H9 (cell line): ENCODE data around the gene STARD3. TPM values are rescaled to one million over a fixed set of nuclear protein-coding genes. Genes with fewer than 3 reads are reported as not detected.
A peak's percentile ranks its signal among the peaks of the same experiment; 100 is the strongest.

Source experiments
- DNase-seq: peaks from one replicate; pipeline ENCODE4 v3.0.0-alpha.2; 2017
- H2AFZ ChIP-seq: one replicate; pipeline ENCODE4 v1.6.1; 2013; ENCODE audit warnings: mild to moderate bottlenecking, low read length, control low read depth, moderate library complexity
- H2AK5ac ChIP-seq: 2 replicates; pipeline ENCODE4 v1.6.1; 2013; ENCODE audit warnings: low read length, control low read depth, mixed read lengths; ENCODE audit not compliant: insufficient read length
- H2BK120ac ChIP-seq: one replicate; pipeline ENCODE4 v1.6.1; 2013; ENCODE audit warnings: low read depth, mild to moderate bottlenecking, low read length, control low read depth, inconsistent platforms; ENCODE audit not compliant: poor library complexity, severe bottlenecking
- H2BK12ac ChIP-seq: 2 replicates; pipeline ENCODE4 v1.6.1; 2013; ENCODE audit warnings: low read length, control low read depth, mixed read lengths, low read depth; ENCODE audit not compliant: insufficient read length
- H2BK15ac ChIP-seq: 2 replicates; pipeline ENCODE4 v1.6.1; 2013; ENCODE audit warnings: low read depth, low read length, control low read depth
- H2BK20ac ChIP-seq: one replicate; pipeline ENCODE4 v1.6.1; 2013; ENCODE audit warnings: low read depth, mild to moderate bottlenecking, low read length, control low read depth, inconsistent platforms; ENCODE audit not compliant: poor library complexity, severe bottlenecking
- H2BK5ac ChIP-seq: 2 replicates; pipeline ENCODE4 v1.6.1; 2013; ENCODE audit warnings: low read length, control low read depth, mixed read lengths; ENCODE audit not compliant: insufficient read length
- H3K14ac ChIP-seq: 2 replicates; pipeline ENCODE4 v1.6.1; 2013; ENCODE audit warnings: low read length, control low read depth; ENCODE audit not compliant: insufficient read depth
- H3K18ac ChIP-seq: 2 replicates; pipeline ENCODE4 v1.6.1; 2013; ENCODE audit warnings: low read depth, mild to moderate bottlenecking, mixed read lengths, low read length, control low read depth; ENCODE audit not compliant: insufficient read length
- H3K23ac ChIP-seq: 2 replicates; pipeline ENCODE4 v1.6.1; 2013; ENCODE audit warnings: low read length, control low read depth, mixed read lengths, low read depth; ENCODE audit not compliant: insufficient read length
- H3K23me2 ChIP-seq: 2 replicates; pipeline ENCODE4 v1.6.1; 2013; ENCODE audit warnings: low read depth, mild to moderate bottlenecking, mixed read lengths, low read length, control low read depth; ENCODE audit not compliant: insufficient read length, poor library complexity, severe bottlenecking
- H3K27ac ChIP-seq: 2 replicates; pipeline ENCODE4 v1.5.1; 2013; ENCODE audit warnings: low read length, control low read depth, mixed read lengths, low read depth; ENCODE audit not compliant: insufficient read length
- H3K27me3 ChIP-seq: 2 replicates; pipeline ENCODE4 v1.6.1; 2013; ENCODE audit warnings: low read length, control low read depth, inconsistent platforms; ENCODE audit not compliant: insufficient read depth
- H3K4ac ChIP-seq: 2 replicates; pipeline ENCODE4 v1.6.1; 2013; ENCODE audit warnings: low read depth, mild to moderate bottlenecking, control low read depth, inconsistent platforms, low read length, moderate library complexity
- H3K4me1 ChIP-seq: 2 replicates; pipeline ENCODE4 v1.6.1; 2013; ENCODE audit warnings: low read length, control low read depth, inconsistent platforms; ENCODE audit not compliant: insufficient read depth
- H3K4me2 ChIP-seq: 2 replicates; pipeline ENCODE4 v1.6.1; 2013; ENCODE audit warnings: low read length, control low read depth, mixed read lengths; ENCODE audit not compliant: insufficient read length, insufficient read depth
- H3K56ac ChIP-seq: 2 replicates; pipeline ENCODE4 v1.6.1; 2013; ENCODE audit warnings: low read depth, mild to moderate bottlenecking, mixed read lengths, low read length, control low read depth; ENCODE audit not compliant: insufficient read length
- H3K79me1 ChIP-seq: 2 replicates; pipeline ENCODE4 v1.6.1; 2013; ENCODE audit warnings: low read depth, mild to moderate bottlenecking, moderate library complexity, low read length, control low read depth, inconsistent platforms; ENCODE audit not compliant: insufficient read depth, poor library complexity, severe bottlenecking
- H3K79me2 ChIP-seq: 2 replicates; pipeline ENCODE4 v1.6.1; 2013; ENCODE audit warnings: low read length, control low read depth, inconsistent platforms; ENCODE audit not compliant: insufficient read depth
- H3K9ac ChIP-seq: 2 replicates; pipeline ENCODE4 v1.6.1; 2013; ENCODE audit warnings: low read length, control low read depth, mixed read lengths; ENCODE audit not compliant: insufficient read length; ENCODE audit errors: extremely low read depth
- H3K9me3 ChIP-seq: one replicate; pipeline ENCODE4 v1.6.1; 2013; ENCODE audit warnings: low read depth, low read length, inconsistent platforms; ENCODE audit not compliant: control insufficient read depth
- H3T11ph ChIP-seq: one replicate; pipeline ENCODE4 v1.6.1; 2013; ENCODE audit warnings: mild to moderate bottlenecking, low read length, control low read depth, inconsistent platforms
- H4K20me1 ChIP-seq: one replicate; pipeline ENCODE4 v1.6.1; 2013; ENCODE audit not compliant: control insufficient read depth, insufficient read length, insufficient read depth
- H4K5ac ChIP-seq: 2 replicates; pipeline ENCODE4 v1.6.1; 2013; ENCODE audit warnings: low read depth, mild to moderate bottlenecking, mixed read lengths, low read length, control low read depth; ENCODE audit not compliant: insufficient read length
- H4K8ac ChIP-seq: replicated peaks from 2 replicates; pipeline ENCODE4 v1.6.1; 2013; ENCODE audit warnings: low read length, control low read depth, mixed read lengths, low read depth; ENCODE audit not compliant: insufficient read length
- H4K91ac ChIP-seq: 2 replicates; pipeline ENCODE4 v1.6.1; 2013; ENCODE audit warnings: low read depth, mild to moderate bottlenecking, moderate library complexity, mixed read lengths, low read length, control low read depth; ENCODE audit not compliant: insufficient read length
- H3K27ac Mint-ChIP-seq, 3 experiments: 2 replicates in 2 of 3; 3 replicates in 1 of 3; pipeline ENCODE4 v1.8.0; 2020 to 2021; ENCODE audit warnings: mixed read lengths in 3 of 3, mild to moderate bottlenecking in 1 of 3, moderate library complexity in 1 of 3
- H3K27me3 Mint-ChIP-seq: 2 replicates; pipeline ENCODE4 v1.8.0; 2021; ENCODE audit warnings: low read depth, mild to moderate bottlenecking, moderate library complexity, mixed read lengths
- H3K36me3 Mint-ChIP-seq, 3 experiments: 2 replicates in 2 of 3; 3 replicates in 1 of 3; pipeline ENCODE4 v1.8.0; 2020 to 2021; ENCODE audit warnings: low read depth in 3 of 3, mixed read lengths in 3 of 3; ENCODE audit not compliant: insufficient read depth in 1 of 3
- H3K4me1 Mint-ChIP-seq, 2 experiments: 2 replicates each; pipeline ENCODE4 v1.8.0; 2020; ENCODE audit warnings: mixed read lengths in 2 of 2
- H3K4me3 Mint-ChIP-seq, 2 experiments: 2 replicates in 1 of 2; 3 replicates in 1 of 2; pipeline ENCODE4 v1.8.0; 2020 to 2021; ENCODE audit warnings: mild to moderate bottlenecking in 2 of 2, mixed read lengths in 2 of 2, moderate library complexity in 1 of 2
- H3K9me3 Mint-ChIP-seq, 2 experiments: 2 replicates in 1 of 2; 3 replicates in 1 of 2; pipeline ENCODE4 v1.8.0; 2020; ENCODE audit warnings: mild to moderate bottlenecking in 2 of 2, mixed read lengths in 2 of 2, moderate library complexity in 1 of 2
- WGBS: extraction: QIAGEN DNeasy Blood & Tissue Kit; methylation state at CpG from one replicate; pipeline ENCODE4 v1.1.7; 2013; ENCODE audit warnings: missing lambda C conversion rate, low lambda C conversion rate, mixed read lengths; ENCODE audit not compliant: insufficient read length; ENCODE audit errors: extremely low coverage; 5-methylcytosine and 5-hydroxymethylcytosine counted together
- total RNA-seq: library from RNA; stranded (reverse); gene quantifications from 2 replicates; pipeline ENCODE4 v1.2.1, GENCODE V29; 2021
- TF ChIP-seq, protein P1 (sequence below): fragments of 200-600 bp; sonication (generic); conservative IDR thresholded peaks from 3 replicates; pipeline ENCODE4 v1.8.0; 2021; ENCODE audit warnings: antibody characterized with exemption, mild to moderate bottlenecking

Gene STARD3
- total RNA-seq, 1 experiment from 2014 or later, result 51.3 TPM

GRCh38 chr17:39628655-39629493 is 8.1 kb upstream of the STARD3 start:
- WGBS, result no CpG with 5 or more reads among the region's 10 CpGs
- Histone ChIP-seq H2BK5ac (no peak overlapping the region), H3K27ac (no peak overlapping the region), H3K23ac (no peak overlapping the region), H3K4me2 (no peak overlapping the region), H3K56ac (no peak overlapping the region), H3K18ac (no peak overlapping the region), H4K20me1 (no peaks in the 10 kb centered on the region), H4K5ac (no peak overlapping the region), H3K79me2 (no peaks in the 10 kb centered on the region), H2BK12ac (no peak overlapping the region), H2BK120ac (no peak overlapping the region), H3K23me2 (peaks cover 13% of the 10 kb centered on the region), H3K4ac (no peak overlapping the region), H3K14ac (no peak overlapping the region), H3T11ph (no peak overlapping the region), H2BK20ac (no peak overlapping the region), H2AK5ac (no peak overlapping the region), H3K27me3 (peaks cover 13% of the 10 kb centered on the region; the same call in 1 of the 2 replicates), H2BK15ac (no peak overlapping the region), H3K9me3 (no peaks in the 10 kb centered on the region), H3K9ac (no peak overlapping the region), H4K8ac (no peak overlapping the region), H2AFZ (no peak overlapping the region), H3K4me1 (peaks cover 21% of the 10 kb centered on the region; the same call in 1 of the 2 replicates), H3K79me1 (no peaks in the 10 kb centered on the region), H4K91ac (no peak overlapping the region)
- Mint-ChIP-seq H3K4me1 (peaks cover 64 to 81% of the 10 kb centered on the region in 2 experiments), H3K36me3 (no peaks in the 10 kb centered on the region; a peak in 1 of 7 replicates), H3K27ac (no peak overlapping the region), H3K27me3 (peaks cover 44% of the 10 kb centered on the region), H3K9me3 (no peaks in the 10 kb centered on the region; a peak in 1 of 5 replicates), H3K4me3 (peak overlapping the region; percentile 1 to 96)
- DNase-seq, result no peak
- TF ChIP-seq, protein P1, sequence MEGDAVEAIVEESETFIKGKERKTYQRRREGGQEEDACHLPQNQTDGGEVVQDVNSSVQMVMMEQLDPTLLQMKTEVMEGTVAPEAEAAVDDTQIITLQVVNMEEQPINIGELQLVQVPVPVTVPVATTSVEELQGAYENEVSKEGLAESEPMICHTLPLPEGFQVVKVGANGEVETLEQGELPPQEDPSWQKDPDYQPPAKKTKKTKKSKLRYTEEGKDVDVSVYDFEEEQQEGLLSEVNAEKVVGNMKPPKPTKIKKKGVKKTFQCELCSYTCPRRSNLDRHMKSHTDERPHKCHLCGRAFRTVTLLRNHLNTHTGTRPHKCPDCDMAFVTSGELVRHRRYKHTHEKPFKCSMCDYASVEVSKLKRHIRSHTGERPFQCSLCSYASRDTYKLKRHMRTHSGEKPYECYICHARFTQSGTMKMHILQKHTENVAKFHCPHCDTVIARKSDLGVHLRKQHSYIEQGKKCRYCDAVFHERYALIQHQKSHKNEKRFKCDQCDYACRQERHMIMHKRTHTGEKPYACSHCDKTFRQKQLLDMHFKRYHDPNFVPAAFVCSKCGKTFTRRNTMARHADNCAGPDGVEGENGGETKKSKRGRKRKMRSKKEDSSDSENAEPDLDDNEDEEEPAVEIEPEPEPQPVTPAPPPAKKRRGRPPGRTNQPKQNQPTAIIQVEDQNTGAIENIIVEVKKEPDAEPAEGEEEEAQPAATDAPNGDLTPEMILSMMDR, result no peak
